Prostate gland (tissue), 2 donors: ENCODE results near the gene CAPS2. TPM values are rescaled to one million over a fixed set of nuclear protein-coding genes. Genes with fewer than 3 reads are reported as not detected.

ENCODE experiments used
- DNase-seq: peaks from one replicate; pipeline ENCODE4 v3.0.0-alpha.2; 2019; ENCODE audit warnings: low spot score
- H3K27ac ChIP-seq, 2 donors: fragments of 200-600 bp; sonication (generic); 2 replicates each; pipeline ENCODE4 v1.5.1; 2017 to 2019
- H3K27me3 ChIP-seq: fragments of 200-600 bp; sonication (generic); replicated peaks from 2 replicates; pipeline ENCODE4 v1.5.1; 2019; ENCODE audit not compliant: insufficient read depth
- H3K36me3 ChIP-seq, 2 donors: fragments of 200-600 bp; sonication (generic); 1 replicate in 1 of 2; 2 replicates in 1 of 2; pipeline versions ENCODE4 v1.5.1 to v1.8.1; 2017 to 2019
- H3K4me1 ChIP-seq: fragments of 200-600 bp; sonication (generic); replicated peaks from 2 replicates; pipeline ENCODE4 v1.5.1; 2019
- H3K4me3 ChIP-seq, 2 donors: fragments of 200-600 bp; sonication (generic); 2 replicates each; pipeline ENCODE4 v1.5.1; 2017 to 2019
- H3K9me3 ChIP-seq: fragments of 200-600 bp; sonication (generic); 2 replicates; pipeline ENCODE4 v1.5.1; 2017
- CTCF ChIP-seq, 4 experiments: fragments of 200-600 bp in 2 of 4; fragments of 450-650 bp in 2 of 4; sonication (generic) in 2 of 4; IDR thresholded peaks; 1 replicate in 3 of 4; 2 replicates in 1 of 4; pipeline ENCODE4 v1.5.1; 2016 to 2019; ENCODE audit warnings: antibody characterized with exemption in 4 of 4, mild to moderate bottlenecking in 2 of 4, moderate library complexity in 2 of 4
- POLR2A ChIP-seq: fragments of 450-650 bp; IDR thresholded peaks from one replicate; pipeline ENCODE4 v1.6.1; 2016; ENCODE audit warnings: antibody characterized with exemption, mild to moderate bottlenecking
- POLR2AphosphoS5 ChIP-seq: sonication (generic); formaldehyde crosslinking; IDR thresholded peaks from one replicate; pipeline ENCODE4 v1.6.1; 2017; ENCODE audit warnings: antibody characterized with exemption
- WGBS: methylation state at CpG from one replicate; pipeline ENCODE4 v1.1.5; 2018; 5-methylcytosine and 5-hydroxymethylcytosine counted together
- intact Hi-C: fragments of 100-400 bp; cut with DNase I; formaldehyde crosslinking; loops from one replicate; pipeline ENCODE4 v1.14.2; 2022
- total RNA-seq, 2 donors: library from RNA; depleted of rRNA; stranded (reverse); fragments of >200 nt; gene quantifications; one replicate each; pipeline ENCODE4 v1.1.0, GENCODE V29; 2016

The CAPS2 gene
- total RNA-seq, 2 donors from 2014 or later = 7.9 to 29.8 TPM

DNA sequence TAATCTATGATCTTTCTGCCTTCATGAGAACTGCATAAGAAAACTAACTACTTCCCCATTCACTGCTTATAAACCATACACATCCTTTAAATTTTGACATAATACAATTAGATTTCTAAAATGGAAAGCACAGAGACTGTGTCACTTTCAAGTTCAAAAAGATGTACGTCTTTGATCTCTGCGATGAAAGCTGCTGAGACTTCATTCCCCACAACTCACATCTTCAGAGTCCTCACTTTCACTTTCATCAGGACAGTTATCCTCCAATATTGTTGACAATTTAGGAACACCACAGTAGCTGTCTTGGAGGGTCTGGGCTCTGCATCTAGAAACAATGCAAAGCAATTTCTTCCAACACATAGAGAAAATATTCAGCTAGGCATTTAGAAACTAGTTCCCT is 72.6 kb downstream of the CAPS2 start:
- Histone ChIP-seq H3K27ac (no peak overlapping the region), H3K27me3 (no peaks in the 10 kb centered on the region), H3K4me3 (no peak overlapping the region), H3K36me3 (no peaks in the 10 kb centered on the region), H3K9me3 (no peaks in the 10 kb centered on the region), H3K4me1 (no peaks in the 10 kb centered on the region)
- TF ChIP-seq POLR2A = no peak
- no peak for TF ChIP-seq CTCF (IDR thresholded peaks at IDR 0.05)
- TF ChIP-seq POLR2AphosphoS5 = no peak
- intact Hi-C loops = no loop called here
- no peak for DNase-seq
- 53% methylated on average over 2 of the region's 2 CpGs for whole genome bisulfite sequencing

- TF ChIP-seq POLR2AphosphoS5 (no peak), POLR2A (no peak), CTCF (IDR thresholded peaks at IDR 0.05) (no peak)
- H3K36me3 ChIP-seq = no peaks in the 10 kb centered on the region
- H3K9me3 ChIP-seq = no peaks in the 10 kb centered on the region
- H3K27me3 ChIP-seq = no peaks in the 10 kb centered on the region
- H3K4me1 ChIP-seq = no peaks in the 10 kb centered on the region
- intact Hi-C loops = no loop called here
- no peak for DNase-seq
- no peak overlapping the region for H3K27ac ChIP-seq
- no peak overlapping the region for H3K4me3 ChIP-seq
Measured at GRCh38 chr12:75245108-75245507, 85.0 kb downstream of the CAPS2 start.

GRCh38 chr12:75239987-75240386 is 90.1 kb downstream of the CAPS2 start:
- H3K27me3 ChIP-seq = no peaks in the 10 kb centered on the region
- no peak for TF ChIP-seq POLR2A
- no peak for TF ChIP-seq CTCF (IDR thresholded peaks at IDR 0.05)
- TF ChIP-seq POLR2AphosphoS5 = no peak
- no peaks in the 10 kb centered on the region for H3K4me1 ChIP-seq
- H3K36me3 ChIP-seq = no peaks in the 10 kb centered on the region
- DNase-seq = no peak
- H3K9me3 ChIP-seq = no peaks in the 10 kb centered on the region
- no peak overlapping the region for H3K4me3 ChIP-seq
- intact Hi-C loops = no loop called here
- no peak overlapping the region for H3K27ac ChIP-seq

GRCh38 chr12:75236206-75236605 is 93.9 kb downstream of the CAPS2 start:
- H3K4me3 ChIP-seq = no peak overlapping the region
- no peaks in the 10 kb centered on the region for H3K27me3 ChIP-seq
- no peaks in the 10 kb centered on the region for H3K9me3 ChIP-seq
- 44% methylated on average over 1 of the region's 1 CpG for WGBS
- TF ChIP-seq CTCF (IDR thresholded peaks at IDR 0.05) (no peak), POLR2AphosphoS5 (no peak), POLR2A (no peak)
- no peak overlapping the region for H3K27ac ChIP-seq
- DNase-seq = no peak
- H3K36me3 ChIP-seq = no peaks in the 10 kb centered on the region
- intact Hi-C loops = no loop called here
- H3K4me1 ChIP-seq = no peaks in the 10 kb centered on the region

DNA sequence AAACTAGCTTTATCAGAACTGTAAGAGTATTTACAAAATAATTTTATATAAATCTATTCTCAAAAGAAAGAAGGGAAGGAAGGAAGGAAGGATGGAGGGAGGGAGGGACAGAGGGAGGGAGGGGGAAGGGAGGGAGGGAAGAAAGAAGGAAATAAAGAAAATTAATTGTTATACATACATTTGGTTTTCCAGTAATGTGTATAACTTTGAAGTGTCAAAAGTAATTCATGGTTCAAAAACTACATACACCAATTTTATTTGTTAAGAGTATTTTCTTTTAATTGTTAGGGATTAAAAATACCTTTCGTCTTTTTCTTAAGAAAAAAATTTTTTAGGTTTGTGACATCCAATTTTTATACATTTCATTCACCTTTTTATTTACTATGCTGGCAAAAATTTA is 103.0 kb downstream of the CAPS2 start:
- no peak for TF ChIP-seq POLR2AphosphoS5
- TF ChIP-seq POLR2A = no peak
- no peak for TF ChIP-seq CTCF (IDR thresholded peaks at IDR 0.05)
- Histone ChIP-seq H3K4me3 (no peak overlapping the region), H3K4me1 (no peaks in the 10 kb centered on the region), H3K27me3 (no peaks in the 10 kb centered on the region), H3K9me3 (no peaks in the 10 kb centered on the region), H3K27ac (no peak overlapping the region), H3K36me3 (no peaks in the 10 kb centered on the region)
- no peak for DNase-seq
- WGBS = 91% methylated on average over 1 of the region's 1 CpG
- intact Hi-C loops = no loop called here

Other genes with a start within 250 kb of the CAPS2 start
- 1 to 10 TPM; 3.0 to 4.7 TPM for gene KCNC2, start 120.5 kb downstream of the CAPS2 start, total RNA-seq
- 1 to 10 TPM in 1 of 2 donors, not detected in 1; 1.0 TPM for gene GLIPR1L1, start 4.3 kb upstream of the CAPS2 start, total RNA-seq
- gene GLIPR1L2, start 60.8 kb upstream of the CAPS2 start, total RNA-seq = 1 to 10 TPM; 1.4 to 1.8 TPM
- gene GLIPR1, start 150.4 kb upstream of the CAPS2 start, total RNA-seq = 1 to 10 TPM; 2.7 to 10.0 TPM
- 10 to 100 TPM; 21.6 to 34.7 TPM for gene KRR1, start 181.3 kb upstream of the CAPS2 start, total RNA-seq